ENCODE measurements around the gene CMYA5. TPM values are rescaled to one million over a fixed set of nuclear protein-coding genes. Genes with fewer than 3 reads are reported as not detected.
"Not testable (repeated sequence)": the region's sequence is repeated elsewhere in the genome, so short reads cannot be mapped to it uniquely, and the experiment has no call there.

Gene CMYA5
- polyA plus RNA-seq, 1 donor, result 230 TPM

DNA sequence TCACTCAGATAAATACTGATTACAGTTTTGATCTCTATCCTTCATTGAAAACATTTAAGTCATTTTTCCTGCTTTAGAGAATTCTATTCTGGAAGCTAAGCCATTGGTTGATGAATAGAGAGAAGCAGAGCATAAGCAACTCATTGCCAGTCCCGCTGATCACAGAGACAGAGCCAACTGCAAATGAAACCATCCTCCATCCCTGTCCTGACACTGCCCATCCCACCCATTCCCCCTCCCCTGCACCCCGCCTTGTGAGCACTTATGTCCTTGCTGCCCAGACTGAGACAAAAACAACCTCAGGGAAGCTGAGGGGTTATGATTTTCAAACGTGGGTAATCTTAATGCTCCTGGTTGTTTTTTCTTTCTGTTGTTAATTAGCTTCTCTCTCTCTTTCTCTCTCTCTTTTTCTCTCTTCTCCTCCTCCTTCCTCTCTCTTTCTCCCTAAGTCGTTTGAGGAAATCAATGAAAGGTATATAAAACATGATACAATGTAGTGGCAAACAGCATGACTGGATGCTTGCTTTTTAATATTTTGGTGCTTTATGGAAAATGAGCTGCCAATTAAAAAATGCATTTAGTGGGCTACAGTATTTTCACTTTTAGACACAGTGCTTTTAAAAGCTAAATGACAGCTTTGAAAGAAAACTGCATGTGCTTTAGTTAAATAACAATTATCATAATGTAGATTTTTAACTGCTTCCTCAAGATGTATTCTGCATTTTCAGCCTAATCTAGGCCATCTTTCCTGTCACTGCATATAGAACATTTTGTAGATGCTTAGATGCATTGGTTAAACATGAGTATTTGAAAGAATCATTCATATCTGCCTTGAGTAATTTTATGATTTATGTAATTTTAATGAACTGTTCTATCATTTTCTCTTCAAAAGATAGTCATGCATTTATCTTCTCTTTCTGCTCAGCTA is 57.3 kb downstream of the CMYA5 start:
- DNase-seq (ENCODE audit: low read depth), result no peak

DNA sequence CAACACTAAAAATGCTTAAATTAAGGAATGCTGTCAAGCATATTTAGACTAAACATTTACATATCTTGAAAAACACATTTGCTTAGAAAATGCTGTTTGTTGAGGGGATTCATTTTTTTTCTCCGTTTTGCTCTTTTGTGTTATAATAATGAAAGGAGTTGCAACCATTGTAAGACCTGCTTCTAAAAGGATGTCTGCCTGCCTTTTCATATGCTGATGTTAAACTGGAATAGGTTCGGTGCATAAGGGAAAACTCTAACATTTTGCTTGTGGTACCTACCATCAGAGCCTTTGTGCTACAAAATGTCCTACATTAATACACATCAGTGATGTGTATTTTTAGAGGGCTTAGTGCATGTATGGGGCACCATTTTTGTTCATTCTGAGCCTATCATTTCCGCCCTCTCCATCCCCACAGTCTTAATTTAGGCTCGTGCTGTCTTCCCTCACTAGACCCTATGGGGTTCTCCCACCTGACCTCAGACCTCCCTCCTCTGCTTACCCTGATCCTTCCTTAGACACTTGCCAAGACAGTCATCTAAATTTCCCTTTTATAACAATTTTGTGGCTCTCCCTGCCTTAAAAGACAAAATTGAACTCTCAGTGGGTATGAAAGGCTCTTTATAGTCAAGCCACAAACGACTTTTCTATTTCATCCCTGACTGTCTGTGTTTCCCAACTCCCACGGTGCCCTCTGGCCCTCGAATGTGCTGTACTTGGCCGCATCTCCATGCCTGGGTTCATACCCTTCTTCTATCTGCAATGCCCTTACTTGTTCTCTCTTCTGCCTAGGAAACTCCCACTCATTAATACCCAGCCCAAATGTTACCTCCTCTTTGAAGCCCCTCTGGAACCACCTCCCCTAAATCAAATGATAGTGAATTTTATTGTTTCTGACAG is 61.2 kb downstream of the CMYA5 start:
- no peak for DNase-seq (ENCODE audit: low read depth)

DNA sequence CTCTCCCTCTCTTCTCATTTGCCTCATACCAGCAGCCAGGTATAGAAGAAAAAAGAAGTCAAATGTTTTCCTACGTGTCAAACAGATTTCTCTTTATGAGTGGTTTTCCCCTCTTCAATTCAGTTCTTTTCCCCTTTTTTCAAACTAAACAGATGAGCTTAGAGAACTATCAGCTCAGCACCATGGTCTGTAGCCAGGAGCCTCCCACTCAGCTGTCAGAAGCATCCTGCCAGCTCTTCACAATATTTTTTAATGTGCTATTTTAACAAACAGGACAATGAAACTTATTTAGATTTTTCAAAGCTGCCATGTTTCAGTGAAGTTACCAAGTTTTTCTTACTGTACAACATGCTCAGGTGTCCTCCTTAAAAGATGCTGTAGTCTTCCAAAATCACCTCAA is 63.5 kb downstream of the CMYA5 start:
- DNase-seq (ENCODE audit: low read depth), result no peak

DNA sequence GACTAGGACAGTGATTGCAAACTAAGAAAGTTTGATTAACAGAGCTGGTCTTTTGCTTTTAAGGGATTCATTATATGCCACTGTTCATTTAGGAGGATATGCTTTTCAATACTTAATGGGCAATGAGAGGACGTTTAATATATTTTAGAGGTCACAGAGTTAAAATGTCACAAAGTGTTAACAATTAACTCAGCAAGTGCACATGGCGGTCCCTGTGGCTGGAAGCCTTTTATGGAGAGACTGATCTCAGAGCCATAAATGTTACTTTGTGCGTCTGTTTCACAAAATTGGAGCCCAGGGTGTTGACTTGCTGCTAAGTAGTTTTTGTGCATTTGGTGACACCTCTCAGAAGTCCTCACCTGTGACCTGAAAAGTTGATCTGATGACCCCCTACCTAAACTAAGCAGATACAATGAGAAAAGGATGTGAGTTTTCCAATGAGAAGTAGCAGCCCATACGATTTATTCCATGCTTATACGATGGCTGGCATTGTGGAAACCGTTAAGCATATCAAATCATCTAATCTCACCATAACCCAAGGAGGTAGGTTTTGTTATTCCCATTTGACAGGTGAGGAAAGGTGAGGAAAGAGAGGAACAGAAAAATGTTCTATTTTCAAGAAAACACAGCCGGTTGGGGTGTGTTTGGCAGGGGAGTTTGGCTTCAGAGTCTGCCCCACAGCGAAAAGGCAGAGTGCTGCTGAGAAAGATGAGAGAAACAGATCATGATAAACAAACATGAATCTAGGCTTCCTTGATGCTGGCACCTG is 64.4 kb downstream of the CMYA5 start:
- no peak for DNase-seq (ENCODE audit: low read depth)

DNA sequence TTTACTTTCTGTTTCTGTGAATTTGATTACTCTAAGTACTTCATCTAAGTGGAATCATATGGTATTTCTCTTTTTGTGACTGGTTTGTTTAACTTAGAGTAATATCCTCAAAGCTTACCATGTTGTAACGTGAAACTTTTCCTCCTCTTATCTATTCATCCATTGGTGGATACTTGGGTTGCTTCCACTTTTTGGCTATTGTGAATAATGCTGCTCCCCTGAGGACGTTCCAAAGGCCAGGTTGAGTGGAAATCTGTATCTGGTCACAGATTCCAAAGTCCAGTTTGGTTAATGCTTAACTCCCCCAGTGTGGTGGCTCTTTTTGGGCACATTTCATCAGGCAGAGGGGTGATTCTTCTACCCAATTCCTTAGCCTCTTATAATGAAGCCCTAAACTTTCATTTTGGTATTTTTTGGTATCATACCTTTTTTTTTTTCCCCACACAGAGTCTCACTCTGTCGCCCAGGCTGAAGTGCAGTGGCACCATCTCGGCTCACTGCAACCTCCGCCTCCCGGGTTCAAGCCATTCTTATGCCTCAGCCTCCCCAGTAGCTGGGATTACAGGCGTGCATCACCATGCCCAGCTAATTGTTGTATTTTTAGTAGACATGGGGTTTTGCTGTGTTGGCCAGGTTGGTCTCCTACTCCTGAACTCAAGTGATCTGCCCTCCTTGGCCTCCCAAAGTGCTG is 65.4 kb downstream of the CMYA5 start:
- no peak for DNase-seq (ENCODE audit: low read depth)

DNA sequence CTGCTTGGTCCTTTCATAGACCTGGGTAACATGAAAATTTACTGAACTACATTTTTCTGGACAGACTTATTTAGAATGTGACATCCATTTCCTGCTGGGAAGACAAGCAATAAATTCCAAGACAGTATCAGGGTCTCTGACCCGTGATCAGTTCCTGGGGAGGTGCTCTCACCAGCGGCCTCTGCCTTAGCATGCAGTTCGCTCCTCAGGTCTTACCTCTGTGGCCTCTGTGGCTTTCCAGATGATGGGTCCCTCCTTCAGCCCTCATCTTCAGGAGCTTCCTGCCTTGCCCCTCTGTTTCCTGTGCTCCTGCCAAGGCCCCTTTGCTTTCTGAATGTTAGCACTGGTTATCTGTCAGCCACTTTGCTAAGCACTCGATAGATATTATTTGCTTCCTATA is 66.4 kb downstream of the CMYA5 start:
- no peak for DNase-seq (ENCODE audit: low read depth)

DNA sequence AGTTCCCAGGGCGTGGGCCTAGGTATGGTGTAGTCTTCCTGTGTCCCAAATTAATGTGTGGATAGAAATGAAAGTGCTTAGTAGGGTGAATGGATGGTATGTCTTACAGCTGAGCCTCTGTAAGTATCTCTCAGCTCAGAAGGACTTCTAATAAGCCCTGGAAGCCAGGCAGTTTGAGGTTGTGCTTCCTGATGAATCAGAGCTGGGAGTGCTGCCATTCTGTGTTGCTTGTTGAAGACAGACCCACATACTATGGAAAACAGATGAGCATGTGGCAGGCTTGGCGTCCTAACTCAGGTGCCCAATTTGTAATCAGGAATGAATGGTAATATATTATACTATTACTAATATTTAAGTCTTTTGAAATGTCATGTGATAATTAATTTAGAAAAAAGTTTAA is 69.8 kb downstream of the CMYA5 start:
- no peak for DNase-seq (ENCODE audit: low read depth)

DNA sequence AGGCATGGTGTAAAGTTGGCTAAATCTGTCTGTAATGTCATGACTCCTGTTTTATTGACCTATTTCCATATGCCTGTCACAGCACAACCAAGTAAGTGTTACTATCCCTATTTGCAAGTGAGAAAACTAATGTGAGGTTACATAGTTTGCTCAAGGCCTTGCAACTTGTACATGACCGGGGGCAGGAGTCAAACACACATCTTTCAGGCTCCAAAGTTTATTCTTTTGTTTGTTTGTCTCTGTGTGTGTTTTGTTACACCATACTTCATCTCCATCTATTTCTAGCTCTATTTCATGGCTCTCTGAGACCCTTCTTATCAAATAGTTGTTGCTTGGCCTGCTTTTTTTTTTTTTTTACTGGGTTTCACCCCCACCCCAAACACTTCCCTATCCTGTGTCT is 70.2 kb downstream of the CMYA5 start:
- no peak for DNase-seq (ENCODE audit: low read depth)

DNA sequence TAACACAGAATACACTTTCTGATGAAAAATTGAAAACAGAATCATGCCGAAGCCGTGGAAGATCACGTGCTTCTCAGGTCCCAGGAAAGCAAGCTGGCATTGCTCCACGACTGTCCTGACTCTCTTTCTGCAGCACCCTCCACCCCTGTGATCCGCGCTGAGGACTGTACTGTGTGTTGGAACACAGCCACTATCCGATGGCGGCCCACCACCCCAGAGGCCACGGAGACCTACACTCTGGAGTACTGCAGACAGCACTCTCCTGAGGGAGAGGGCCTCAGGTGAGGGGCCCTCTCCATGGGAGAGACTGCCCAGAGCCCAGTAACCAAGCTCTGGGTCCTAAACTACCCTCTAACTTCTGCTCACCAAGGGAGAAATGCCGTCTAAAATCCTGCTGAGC is 73.3 kb downstream of the CMYA5 start:
- DNase-seq (ENCODE audit: low read depth), result no peak

DNA sequence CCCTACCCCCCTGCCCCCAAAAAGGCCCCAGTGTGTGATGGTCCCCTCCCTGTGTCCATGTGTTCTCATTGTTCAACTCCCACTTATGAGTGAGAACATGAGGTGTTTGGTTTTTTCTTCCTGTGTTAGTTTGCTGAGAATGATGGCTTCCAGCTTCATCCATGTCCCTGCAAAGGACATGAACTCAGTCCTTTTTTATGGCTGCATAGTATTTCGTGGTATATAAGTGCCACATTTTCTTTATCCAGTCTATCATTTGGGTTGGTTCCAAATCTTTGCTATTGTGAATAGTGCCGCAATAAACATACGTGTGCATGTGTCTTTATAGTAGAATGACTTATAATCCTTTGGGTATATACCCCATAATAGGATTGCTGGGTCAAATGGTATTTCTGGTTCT is 74.5 kb downstream of the CMYA5 start:
- DNase-seq (ENCODE audit: low read depth), result not testable (repeated sequence)

DNA sequence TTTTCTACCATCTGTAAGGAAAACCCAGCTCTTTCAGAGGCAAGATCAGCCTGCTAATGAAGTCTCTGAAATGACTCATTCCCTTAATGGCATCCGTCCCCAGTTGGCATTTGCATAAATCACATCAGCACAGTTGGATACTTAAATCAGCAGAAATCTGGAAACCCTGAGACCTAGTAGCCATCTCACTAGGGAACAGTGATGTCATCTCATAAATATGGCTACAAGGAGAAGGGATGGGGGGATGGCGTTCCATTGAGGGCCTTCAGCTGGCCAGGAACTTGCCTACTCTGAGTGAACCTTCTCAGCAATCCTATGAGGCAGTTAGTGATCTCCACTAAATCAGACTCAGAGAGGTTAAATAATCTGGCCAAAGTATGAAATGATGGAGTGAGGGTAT is 81.8 kb downstream of the CMYA5 start:
- DNase-seq (ENCODE audit: low read depth), result no peak

DNA sequence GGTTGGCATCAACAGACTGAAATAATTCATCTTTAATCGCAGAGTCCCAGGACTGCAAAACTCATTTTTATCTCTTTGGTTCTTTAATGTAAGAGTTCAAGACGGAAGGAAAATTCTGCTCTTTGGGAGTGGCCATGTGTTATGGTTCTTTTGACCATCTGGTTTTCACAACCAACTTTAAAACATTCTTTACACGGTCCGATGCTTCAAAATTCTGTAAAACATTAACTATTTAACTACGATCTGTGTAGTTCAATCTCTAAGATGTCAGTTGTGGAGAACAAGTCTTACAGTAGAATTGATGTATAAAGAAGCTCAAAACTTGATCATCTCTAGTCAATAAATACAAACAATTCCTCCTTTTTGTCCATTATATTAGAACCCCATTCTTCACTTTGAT is 83.0 kb downstream of the CMYA5 start:
- no peak for DNase-seq (ENCODE audit: low read depth)

DNA sequence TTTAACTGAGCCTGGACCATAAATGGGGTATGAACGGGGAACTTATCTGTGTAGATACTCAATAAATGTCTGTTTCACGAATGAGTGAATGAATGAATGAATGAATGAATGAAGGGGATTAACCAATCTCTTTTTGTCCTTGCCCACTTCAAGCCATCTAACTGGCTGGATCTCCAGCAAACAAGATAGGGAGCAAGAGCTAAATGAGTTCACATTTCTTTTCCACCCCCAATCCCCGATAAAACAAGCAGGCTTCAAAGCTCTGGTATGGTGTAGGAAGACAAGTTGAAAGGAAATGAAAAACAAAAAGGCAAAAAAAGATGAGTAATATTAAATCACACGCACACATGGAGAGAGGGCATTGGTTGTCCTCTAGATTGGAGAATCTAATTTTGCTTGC is 84.0 kb downstream of the CMYA5 start:
- DNase-seq (ENCODE audit: low read depth), result no peak

DNA sequence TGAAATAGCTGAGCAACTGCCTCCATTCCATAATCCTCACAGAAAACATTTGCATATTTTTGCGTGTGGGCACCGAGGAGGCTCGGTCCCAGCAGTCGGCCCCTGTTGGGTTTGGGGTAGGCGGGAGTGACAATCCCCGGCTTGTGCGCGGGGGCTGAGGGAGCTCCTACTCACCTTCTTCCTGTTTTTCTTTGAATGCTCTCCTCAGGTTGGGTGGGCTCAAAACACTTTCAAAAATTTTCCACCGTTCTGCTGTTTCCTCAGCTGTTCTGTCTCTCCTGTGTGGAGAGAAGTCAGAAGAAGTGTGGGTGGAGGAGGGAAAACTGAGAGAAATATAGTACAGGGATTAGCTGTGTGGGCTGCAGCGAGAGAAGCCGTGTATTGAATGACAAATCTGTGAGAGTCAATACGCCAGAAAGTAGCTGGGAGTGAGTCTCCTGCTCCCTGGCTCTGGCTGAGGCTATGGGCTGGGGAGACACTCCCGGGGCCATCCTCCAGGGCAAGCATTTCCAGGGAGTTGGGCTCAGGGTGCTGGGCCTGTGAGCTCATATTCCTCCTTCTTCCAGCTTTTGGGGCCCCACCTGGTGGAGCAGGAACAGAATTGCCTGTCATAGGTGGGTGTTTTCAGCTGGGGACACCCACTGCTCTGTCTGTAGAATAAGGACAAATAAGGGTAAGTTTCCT is 84.7 kb downstream of the CMYA5 start:
- no peak for DNase-seq (ENCODE audit: low read depth)

DNA sequence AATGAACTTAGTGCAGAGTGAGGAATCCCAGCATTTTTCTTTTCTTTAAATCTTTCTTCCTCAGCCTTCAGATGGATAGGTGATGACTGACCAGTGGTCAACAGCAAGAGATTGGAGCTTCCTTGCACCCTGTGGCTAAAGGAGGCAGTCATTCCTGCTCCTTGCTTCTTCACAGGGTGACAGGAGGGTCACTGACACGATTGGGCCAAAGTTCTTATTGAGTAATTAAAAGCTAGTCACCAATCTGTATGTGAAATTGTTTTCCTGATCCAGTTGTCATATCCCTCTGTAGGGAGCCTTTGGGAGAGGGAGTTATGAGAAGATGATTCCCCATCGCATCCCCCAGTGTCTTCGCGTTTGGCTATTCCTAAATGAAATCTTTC is 85.2 kb downstream of the CMYA5 start:
- DNase-seq (ENCODE audit: low read depth), result no peak

DNA sequence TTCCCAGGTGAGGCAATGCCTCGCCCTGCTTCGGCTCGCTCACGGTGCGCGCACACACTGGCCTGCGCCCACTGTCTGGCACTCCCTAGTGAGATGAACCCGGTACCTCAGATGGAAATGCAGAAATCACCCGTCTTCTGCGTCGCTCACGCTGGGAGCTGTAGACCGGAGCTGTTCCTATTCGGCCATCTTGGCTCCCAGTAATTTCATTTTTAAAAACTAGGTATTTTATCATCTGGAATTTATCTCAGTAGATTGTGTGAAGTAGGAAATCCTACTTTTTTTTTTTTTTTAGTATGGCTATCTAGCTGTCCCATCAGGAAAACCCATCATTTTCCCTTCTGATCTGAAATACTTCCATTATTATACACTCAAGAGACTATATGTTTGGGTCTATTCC is 95.1 kb downstream of the CMYA5 start:
- DNase-seq (ENCODE audit: low read depth), result not testable (repeated sequence)

DNA sequence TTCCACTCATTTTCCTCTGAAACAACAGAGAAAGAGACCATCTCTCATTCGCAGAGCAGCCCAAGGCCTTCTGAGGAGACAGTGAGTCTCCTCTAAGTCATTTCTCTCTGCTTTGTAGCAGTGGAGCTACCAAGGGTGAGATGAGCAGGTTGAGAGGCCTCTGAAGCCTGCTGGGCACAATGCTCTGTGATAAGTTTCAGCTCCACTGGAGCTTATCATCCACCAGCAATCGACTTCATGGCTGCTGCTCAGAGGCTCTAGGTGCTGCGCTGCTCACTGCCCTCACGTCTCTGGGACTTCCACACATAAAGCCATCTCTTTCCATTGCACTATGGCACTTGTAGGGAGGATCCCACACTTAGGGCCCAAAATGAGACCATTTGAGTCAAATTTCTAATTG is 96.3 kb downstream of the CMYA5 start:
- no peak for DNase-seq (ENCODE audit: low read depth)

DNA sequence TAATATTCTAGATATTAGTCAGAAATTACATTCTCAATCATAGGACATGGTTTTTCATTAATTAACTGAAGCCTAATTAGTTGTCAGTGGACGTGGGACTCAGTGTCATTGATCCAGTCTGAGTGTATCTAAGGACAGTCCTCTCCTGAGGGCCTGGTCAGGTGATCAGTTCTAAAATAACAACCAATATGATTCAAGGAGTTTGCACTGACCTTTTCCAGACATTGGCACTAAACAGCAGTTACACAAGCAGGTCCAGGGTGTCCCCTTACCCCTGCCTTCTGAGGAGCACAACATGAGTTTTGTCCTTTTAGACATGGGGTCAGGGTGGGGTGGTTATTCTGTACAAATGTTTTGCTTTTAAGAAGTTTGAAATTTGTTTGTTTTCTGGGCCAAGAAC is 97.8 kb downstream of the CMYA5 start:
- DNase-seq (ENCODE audit: low read depth), result no peak

DNA sequence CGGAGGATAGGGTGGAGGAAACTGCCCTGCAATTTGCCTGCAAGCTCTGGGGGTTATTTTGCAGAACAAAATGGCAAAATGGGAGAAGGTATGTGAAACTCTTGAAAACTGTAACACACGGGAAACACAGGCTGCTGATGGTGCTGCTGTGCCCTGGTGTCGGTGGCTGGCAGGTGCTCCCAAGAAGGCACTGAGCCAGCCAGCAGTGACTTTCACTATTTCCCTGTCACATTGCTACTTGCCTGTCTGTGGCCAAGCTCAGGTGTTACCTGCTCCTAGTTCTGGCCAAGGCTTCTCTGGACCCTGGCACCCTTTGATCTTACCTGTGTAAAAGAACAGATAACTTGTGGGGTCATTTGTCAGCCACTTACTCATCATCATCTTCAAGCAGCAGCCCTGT is 102.2 kb downstream of the CMYA5 start:
- no peak for DNase-seq (ENCODE audit: low read depth)

DNA sequence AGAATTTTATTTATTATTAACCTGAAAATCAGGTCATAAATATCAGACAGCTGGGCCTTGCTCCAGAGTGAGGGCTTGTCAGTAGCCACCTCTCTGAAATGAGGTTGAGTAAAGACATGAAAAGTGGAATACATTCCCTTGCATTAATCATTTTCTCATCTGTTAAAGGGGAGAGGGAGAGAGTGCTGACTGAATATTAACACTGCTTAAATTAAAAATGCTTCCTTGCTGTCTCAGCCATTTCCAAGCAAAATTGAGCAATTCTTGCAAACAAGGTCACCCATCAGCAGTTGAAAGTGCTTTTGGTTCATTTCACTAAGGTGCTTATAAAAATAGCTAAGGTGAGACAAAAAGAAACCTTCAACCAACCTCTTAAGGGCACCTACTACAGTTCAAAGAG is 102.8 kb downstream of the CMYA5 start:
- DNase-seq (ENCODE audit: low read depth), result no peak

DNA sequence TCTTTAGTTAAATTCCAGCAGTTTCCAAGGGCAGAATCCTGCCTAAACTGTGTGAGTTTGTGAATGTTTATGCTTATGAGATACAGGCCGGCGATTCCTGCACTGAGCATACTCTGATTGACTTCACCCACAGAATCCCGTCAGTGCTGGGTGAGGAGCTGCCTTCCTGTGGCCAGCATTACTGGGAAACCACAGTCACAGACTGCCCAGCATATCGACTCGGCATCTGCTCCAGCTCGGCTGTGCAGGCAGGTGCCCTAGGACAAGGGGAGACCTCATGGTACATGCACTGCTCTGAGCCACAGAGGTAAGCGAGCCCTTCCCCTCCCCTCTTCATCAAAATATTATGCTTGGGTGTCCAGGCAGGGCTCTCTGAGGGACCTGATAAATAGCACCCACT is 103.7 kb downstream of the CMYA5 start:
- DNase-seq (ENCODE audit: low read depth), result no peak

Measured in forelimb muscle (tissue), 1 donor.